Measurements from ENCODE around the gene C16orf96. TPM values are rescaled to one million over a fixed set of nuclear protein-coding genes. Genes with fewer than 3 reads are reported as not detected.

The C16orf96 gene
- total RNA-seq, 6 experiments from 2014 or later, result not detected

- no peak for TF ChIP-seq CTCF (IDR thresholded peaks at IDR 0.05)
- Mint-ChIP-seq H3K27ac (no peak overlapping the region), H3K27me3 (ENCODE audit: insufficient read depth) (peaks cover 24% of the 10 kb centered on the region), H3K4me3 (no peak overlapping the region), H3K9me3 (no peaks in the 10 kb centered on the region), H3K36me3 (ENCODE audit: low read depth) (no peaks in the 10 kb centered on the region), H3K4me1 (ENCODE audit: low read depth) (no peaks in the 10 kb centered on the region)
- DNase-seq, result no peak
Observed at GRCh38 chr16:4602331-4602730, 46.2 kb downstream of the C16orf96 start.

GRCh38 chr16:4603624-4604170 lies 47.6 kb downstream of the C16orf96 start:
- H3K4me1 Mint-ChIP-seq (ENCODE audit: low read depth), result no peaks in the 10 kb centered on the region
- H3K4me3 Mint-ChIP-seq, result no peak overlapping the region
- peaks cover 14% of the 10 kb centered on the region for H3K27me3 Mint-ChIP-seq (ENCODE audit: insufficient read depth)
- DNase-seq, result no peak
- H3K9me3 Mint-ChIP-seq, result no peaks in the 10 kb centered on the region
- no peak for TF ChIP-seq CTCF (IDR thresholded peaks at IDR 0.05)
- no peaks in the 10 kb centered on the region for H3K36me3 Mint-ChIP-seq (ENCODE audit: low read depth)
- H3K27ac Mint-ChIP-seq, result no peak overlapping the region

GRCh38 chr16:4604401-4604800 lies 48.3 kb downstream of the C16orf96 start:
- H3K4me3 Mint-ChIP-seq, result no peak overlapping the region
- no peak overlapping the region for H3K27ac Mint-ChIP-seq
- H3K36me3 Mint-ChIP-seq (ENCODE audit: low read depth), result no peaks in the 10 kb centered on the region
- no peak for TF ChIP-seq CTCF (IDR thresholded peaks at IDR 0.05)
- H3K9me3 Mint-ChIP-seq, result no peaks in the 10 kb centered on the region
- H3K27me3 Mint-ChIP-seq (ENCODE audit: insufficient read depth), result peaks cover 9% of the 10 kb centered on the region
- no peaks in the 10 kb centered on the region for H3K4me1 Mint-ChIP-seq (ENCODE audit: low read depth)
- no peak for DNase-seq

GRCh38 chr16:4606354-4606753 lies 50.2 kb downstream of the C16orf96 start:
- no peak overlapping the region for H3K27ac Mint-ChIP-seq
- peaks cover 6% of the 10 kb centered on the region for H3K27me3 Mint-ChIP-seq (ENCODE audit: insufficient read depth)
- no peaks in the 10 kb centered on the region for H3K36me3 Mint-ChIP-seq (ENCODE audit: low read depth)
- H3K4me3 Mint-ChIP-seq, result no peak overlapping the region
- H3K9me3 Mint-ChIP-seq, result no peaks in the 10 kb centered on the region
- no peak for TF ChIP-seq CTCF (IDR thresholded peaks at IDR 0.05)
- no peak for DNase-seq
- peaks cover 3% of the 10 kb centered on the region; the same call in 1 of the 2 replicates for H3K4me1 Mint-ChIP-seq (ENCODE audit: low read depth)

- Mint-ChIP-seq H3K36me3 (ENCODE audit: low read depth) (no peaks in the 10 kb centered on the region), H3K27ac (no peak overlapping the region), H3K27me3 (ENCODE audit: insufficient read depth) (peaks cover 6% of the 10 kb centered on the region), H3K9me3 (no peaks in the 10 kb centered on the region), H3K4me1 (ENCODE audit: low read depth) (peaks cover 12% of the 10 kb centered on the region), H3K4me3 (no peak overlapping the region)
- TF ChIP-seq CTCF (IDR thresholded peaks at IDR 0.05), result no peak
- DNase-seq, result no peak
Observed at GRCh38 chr16:4607841-4608703, 51.9 kb downstream of the C16orf96 start.

Data from HFFc6 (cell line).